Measurements from ENCODE around the gene NAB2. TPM values are rescaled to one million over a fixed set of nuclear protein-coding genes. Genes with fewer than 3 reads are reported as not detected.

NAB2 gene
- total and polyA plus RNA-seq, 9 of the 15 experiments (the other 6 are each of a cell fraction or from before 2014, with no cell fraction given): 0.45 to 40.9 (median 20.4) TPM

GRCh38 chr12:57127101-57127725, 38.3 kb downstream of the NAB2 start (continued):
- TF ChIP-seq CREB1 (IDR thresholded peaks at IDR 0.05): 0 out of 2 replicates have a peak, but pooled peaks have one; percentile 21
- TF ChIP-seq CREB1 (CRISPR knock-in tag; IDR thresholded peaks at IDR 0.05): no peak
- peak; percentile 53 for TF ChIP-seq POLR2G (IDR thresholded peaks at IDR 0.05; ENCODE audit: low read depth, low read length)
- no peak for TF ChIP-seq ZBTB40 (IDR thresholded peaks at IDR 0.05)
- no peak for TF ChIP-seq ZBTB40 (CRISPR knock-in tag; IDR thresholded peaks at IDR 0.05)
- TF ChIP-seq ZFX (CRISPR knock-in tag; IDR thresholded peaks at IDR 0.05): peak; percentile 45; the same call in 1 of the 2 replicates
- no peak for TF ChIP-seq EWSR1 (IDR thresholded peaks at IDR 0.05; ENCODE audit: borderline replicate concordance, low read depth, partially characterized antibody)
- no peak for TF ChIP-seq ZNF263 (CRISPR knock-in tag; IDR thresholded peaks at IDR 0.05; ENCODE audit: borderline replicate concordance)
- TF ChIP-seq ZNF511 (CRISPR knock-in tag; IDR thresholded peaks at IDR 0.05): 0 out of 2 replicates have a peak, but pooled peaks have one; percentile 38
- TF ChIP-seq CBFB (CRISPR knock-in tag; IDR thresholded peaks at IDR 0.05): no peak
- no peak for TF ChIP-seq TRIM24 (IDR thresholded peaks at IDR 0.05)
- TF ChIP-seq VEZF1 (CRISPR knock-in tag; IDR thresholded peaks at IDR 0.05): 0 out of 2 replicates have a peak, but pooled peaks have one; percentile 6
- 0 out of 2 replicates have a peak, but pooled peaks have one; percentile 51 for TF ChIP-seq XRCC5 (IDR thresholded peaks at IDR 0.05; ENCODE audit: low read depth, low read length)
- no peak for TF ChIP-seq MCM3 (IDR thresholded peaks at IDR 0.05)
- peak; percentile 40 to 62 for TF ChIP-seq RAD21 (CRISPR knock-in tag; conservative IDR thresholded peaks at IDR 0.05 in 1 of 2, IDR thresholded peaks at IDR 0.05 in 1 of 2)
- TF ChIP-seq ATF7 (IDR thresholded peaks at IDR 0.05): peak; percentile 49; the same call in 1 of the 2 replicates
- no peak for TF ChIP-seq SAFB2 (IDR thresholded peaks at IDR 0.05; ENCODE audit: borderline replicate concordance, low read depth, low read length, severe bottlenecking)

Data from K562 (cell line).